Activated CD4-positive, alpha-beta T cell treated with anti-CD3 and anti-CD28 coated beads for 36 hours (primary cell): ENCODE results near the gene VPS13D. TPM values are rescaled to one million over a fixed set of nuclear protein-coding genes. Genes with fewer than 3 reads are reported as not detected.
"Not testable (repeated sequence)": the region's sequence is repeated elsewhere in the genome, so short reads cannot be mapped to it uniquely, and the experiment has no call there.

Source experiments
- ATAC-seq: fragments of 200-7000 bp; cut with Tn5 transposase; one replicate; pipeline ENCODE4 v1.10.0; 2021; ENCODE audit warnings: mild to moderate bottlenecking, moderate library complexity
- CTCF ChIA-PET: fragments of 350-600 bp; sonication (Branson Sonifier 250); formaldehyde crosslinking; loops from one replicate; lab custom pipeline; 2021; ENCODE audit warnings: antibody characterized with exemption; lab: Charles Lee
- POLR2A ChIA-PET: fragments of 350-600 bp; sonication (Branson Sonifier 250); formaldehyde crosslinking; loops from one replicate; lab custom pipeline; 2021; ENCODE audit warnings: antibody characterized with exemption, inconsistent platforms; lab: Charles Lee
- DNase-seq: peaks from one replicate; pipeline ENCODE4 v3.0.0-alpha.2; 2020
- H3K27ac Mint-ChIP-seq: one replicate; pipeline ENCODE4 v1.8.0; 2021; ENCODE audit warnings: mixed read lengths
- H3K27me3 Mint-ChIP-seq: one replicate; pipeline ENCODE4 v1.8.0; 2021; ENCODE audit warnings: mixed read lengths
- H3K36me3 Mint-ChIP-seq: one replicate; pipeline ENCODE4 v1.8.0; 2021; ENCODE audit warnings: low read depth, mixed read lengths
- H3K4me1 Mint-ChIP-seq: one replicate; pipeline ENCODE4 v1.8.0; 2021; ENCODE audit warnings: mixed read lengths
- H3K4me3 Mint-ChIP-seq: one replicate; pipeline ENCODE4 v1.8.0; 2021; ENCODE audit warnings: mild to moderate bottlenecking, moderate library complexity, mixed read lengths
- H3K9me3 Mint-ChIP-seq: one replicate; pipeline ENCODE4 v1.8.0; 2021; ENCODE audit warnings: low read depth, mixed read lengths
- intact Hi-C, 2 experiments: fragments of 100-400 bp; cut with DNase I in 1 of 2; cut with micrococcal nuclease in 1 of 2; formaldehyde crosslinking; loops; one replicate each; pipeline versions ENCODE4 v1.14.2 to v1.15.1; 2022 to 2024; cut with DNase I, micrococcal nuclease
- total RNA-seq, 2 experiments: library from RNA; stranded (reverse); gene quantifications; one replicate each; pipeline ENCODE4 v1.2.3, GENCODE V29; 2021

VPS13D gene
- total RNA-seq, 2 experiments from 2014 or later, result 20.6 to 22.9 TPM

DNA sequence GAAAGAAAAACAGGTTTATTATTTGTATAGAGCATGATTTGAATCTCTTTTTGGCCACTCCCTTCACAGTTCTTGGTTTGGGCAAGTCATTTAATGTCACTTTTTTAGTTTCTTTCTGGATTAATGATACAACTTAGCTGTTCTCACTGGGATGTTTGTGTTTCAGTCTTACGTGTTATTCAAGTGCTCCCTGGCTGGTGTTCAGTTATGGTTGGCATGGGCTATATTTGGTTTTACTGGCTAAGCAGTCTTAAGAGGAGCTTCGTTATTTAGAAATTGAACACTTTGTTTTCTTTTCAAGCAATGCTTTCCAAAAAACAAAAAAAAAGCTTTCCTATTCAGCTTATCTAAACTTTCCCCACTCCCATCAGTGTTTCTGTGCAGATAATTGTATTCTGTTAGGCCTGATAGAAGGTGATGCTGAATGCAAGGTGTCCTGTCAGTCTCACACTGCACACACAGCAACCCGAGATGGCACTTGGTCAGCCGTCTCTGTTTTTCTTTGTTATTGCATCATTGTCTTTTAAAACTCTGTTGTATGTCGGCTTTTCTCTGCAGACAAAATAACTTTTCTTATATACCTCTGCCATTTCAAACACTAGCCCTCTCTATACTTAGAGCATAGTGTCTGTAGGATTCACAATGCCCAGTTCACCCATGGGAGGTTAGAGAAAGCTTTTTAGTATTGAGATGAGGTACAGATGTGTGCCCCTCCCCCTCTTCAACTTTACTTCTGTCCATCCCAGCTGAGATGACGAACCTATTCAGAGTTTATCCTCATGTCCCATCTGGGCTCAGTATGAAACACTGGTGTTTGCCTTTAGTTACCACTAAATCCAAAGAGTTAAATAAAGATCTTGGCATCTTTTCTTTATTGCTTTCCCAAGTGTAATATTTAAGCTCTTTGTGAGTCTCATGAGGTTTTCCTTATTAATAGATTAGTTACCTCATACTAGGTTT, 80.2 kb downstream of the VPS13D start:
- H3K27ac Mint-ChIP-seq, result no peak overlapping the region
- intact Hi-C loops, result no loop called here
- ChIA-PET CTCF (interaction anchor here (0.6 to 1.7 kb wide), 6 partner anchors 131 to 349 kb away, joined by 3 to 8 read pairs (median 4); no protein-coding TSS in a partner anchor), POLR2A (no interaction called here)
- DNase-seq (no peak), ATAC-seq (no peak)
- H3K9me3 Mint-ChIP-seq, result no peaks in the 10 kb centered on the region
- no peaks in the 10 kb centered on the region for H3K4me1 Mint-ChIP-seq
- no peaks in the 10 kb centered on the region for H3K27me3 Mint-ChIP-seq
- H3K36me3 Mint-ChIP-seq, result peaks cover 48% of the 10 kb centered on the region
- H3K4me3 Mint-ChIP-seq, result no peak overlapping the region

DNA sequence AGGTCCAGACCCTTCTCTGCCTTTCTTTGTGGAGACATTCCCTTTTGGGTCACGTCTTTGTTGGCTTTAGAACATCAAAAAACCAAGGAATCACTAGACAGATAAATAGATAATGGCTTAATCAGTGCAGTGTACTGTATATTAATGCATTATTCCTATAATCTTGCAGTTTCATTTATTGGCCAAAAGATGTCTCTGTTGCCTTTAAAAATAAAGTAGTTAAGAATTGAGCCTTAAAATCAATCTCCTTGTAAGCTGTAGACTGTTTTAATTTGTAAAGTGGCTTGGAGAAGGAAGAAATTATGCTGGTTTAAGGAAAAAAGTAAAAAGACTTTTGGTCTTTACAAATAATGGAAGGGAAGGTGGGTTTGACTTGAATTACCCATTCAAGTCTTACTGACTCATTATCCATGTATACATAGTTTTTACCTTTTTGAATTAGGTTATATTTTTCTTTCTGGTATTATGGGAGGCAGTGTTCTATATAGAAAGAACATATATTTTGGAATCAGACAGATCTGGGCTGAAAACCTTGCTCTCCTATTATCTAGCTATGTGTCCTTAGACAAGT, 84.6 kb downstream of the VPS13D start:
- ATAC-seq, result no peak
- Mint-ChIP-seq H3K36me3 (peaks cover 40% of the 10 kb centered on the region), H3K4me1 (no peaks in the 10 kb centered on the region), H3K9me3 (no peaks in the 10 kb centered on the region), H3K27ac (no peak overlapping the region), H3K4me3 (no peak overlapping the region), H3K27me3 (no peaks in the 10 kb centered on the region)
- ChIA-PET CTCF (interaction anchor here (1.1 to 2.4 kb wide), 4 partner anchors 42 to 344 kb away, joined by 3 to 14 read pairs (median 8); no protein-coding TSS in a partner anchor), POLR2A (no interaction called here)
- intact Hi-C loops, result loop anchor here (1.0 to 2.0 kb wide), 4 partner anchors 305 to 345 kb away; no protein-coding TSS in a partner anchor
- DNase-seq, result no peak

DNA sequence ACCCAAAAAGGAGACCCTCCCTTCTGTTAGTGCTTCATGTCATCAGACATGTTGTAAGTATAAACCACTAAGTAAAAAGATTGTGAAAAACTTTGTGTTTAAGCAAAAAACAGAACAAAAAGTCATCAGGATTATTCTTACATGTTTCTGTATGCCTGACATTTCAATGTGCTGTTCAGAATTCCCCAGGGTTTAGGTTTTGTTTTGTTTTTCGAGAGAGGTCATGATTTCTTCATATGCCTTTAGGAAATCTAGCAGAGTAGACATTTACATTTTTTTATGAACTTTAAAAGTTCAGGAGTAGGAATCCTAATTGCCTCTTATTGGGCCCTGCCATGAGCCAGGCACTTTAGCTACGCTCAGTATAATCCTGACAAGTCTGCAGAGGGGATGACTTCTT, 85.3 kb downstream of the VPS13D start:
- Mint-ChIP-seq H3K27ac (no peak overlapping the region), H3K4me1 (no peaks in the 10 kb centered on the region), H3K4me3 (no peak overlapping the region), H3K36me3 (peaks cover 41% of the 10 kb centered on the region), H3K9me3 (no peaks in the 10 kb centered on the region), H3K27me3 (no peaks in the 10 kb centered on the region)
- intact Hi-C loops, result loop anchor here in 1 of 2 experiments (2.0 kb wide), 1 partner anchor 344 kb away; no protein-coding TSS in a partner anchor
- ChIA-PET POLR2A (no interaction called here), CTCF (interaction anchor here (1.1 to 2.4 kb wide), 4 partner anchors 43 to 343 kb away, joined by 3 to 14 read pairs (median 8); no protein-coding TSS in a partner anchor)
- ATAC-seq, result no peak
- DNase-seq, result no peak

DNA sequence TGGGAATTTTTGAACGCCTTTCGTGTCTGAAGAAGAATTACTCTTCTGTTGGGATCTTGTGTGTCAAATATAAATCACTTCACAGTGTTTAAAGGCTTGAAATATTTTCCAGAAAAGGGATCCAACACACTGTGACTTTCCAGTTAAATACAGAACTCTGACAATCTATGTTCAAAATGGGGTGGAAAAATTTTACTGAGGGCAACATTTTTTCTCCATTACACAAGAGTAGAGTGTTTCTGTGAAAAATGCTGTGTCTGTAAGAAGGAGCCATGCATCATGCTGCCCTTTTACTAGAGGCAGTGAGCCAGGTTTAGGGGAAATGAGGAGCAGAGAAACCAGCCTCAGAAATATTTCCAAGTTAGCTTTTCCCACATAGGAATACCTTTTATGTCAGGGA, 86.5 kb downstream of the VPS13D start:
- Mint-ChIP-seq H3K4me1 (no peaks in the 10 kb centered on the region), H3K27ac (no peak overlapping the region), H3K27me3 (no peaks in the 10 kb centered on the region), H3K9me3 (no peaks in the 10 kb centered on the region), H3K4me3 (no peak overlapping the region), H3K36me3 (peaks cover 45% of the 10 kb centered on the region)
- DNase-seq (no peak), ATAC-seq (no peak)
- POLR2A ChIA-PET, result no interaction called here
- intact Hi-C loops, result no loop called here
- CTCF ChIA-PET, result no interaction called here

DNA sequence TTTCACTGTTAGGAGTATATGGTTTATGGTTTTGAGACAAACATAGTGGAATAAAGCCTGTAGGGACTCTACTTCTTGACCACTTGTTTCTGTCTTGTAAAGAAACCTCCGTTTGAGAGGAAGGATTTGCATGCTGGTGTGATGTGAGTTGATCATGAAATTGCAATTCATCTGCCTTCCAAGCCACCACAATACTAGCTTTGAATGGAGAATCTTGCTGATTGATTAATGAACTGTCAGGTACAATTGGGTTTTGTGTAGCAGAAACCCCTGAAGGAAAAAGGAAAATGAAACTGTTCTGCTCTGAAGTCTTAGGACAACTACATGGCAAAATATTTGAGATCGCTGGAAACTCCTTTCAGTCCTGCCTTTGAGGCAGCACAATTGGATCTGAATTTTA, 90.7 kb downstream of the VPS13D start:
- Mint-ChIP-seq H3K27ac (no peak overlapping the region), H3K4me3 (no peak overlapping the region), H3K36me3 (peaks cover 43% of the 10 kb centered on the region), H3K9me3 (no peaks in the 10 kb centered on the region), H3K27me3 (no peaks in the 10 kb centered on the region), H3K4me1 (no peaks in the 10 kb centered on the region)
- ATAC-seq, result no peak
- intact Hi-C loops, result no loop called here
- DNase-seq, result no peak
- POLR2A ChIA-PET, result no interaction called here
- CTCF ChIA-PET, result interaction anchor here (1.8 to 1.9 kb wide), 2 partner anchors 299 to 338 kb away, joined by 4 to 5 read pairs; no protein-coding TSS in a partner anchor

DNA sequence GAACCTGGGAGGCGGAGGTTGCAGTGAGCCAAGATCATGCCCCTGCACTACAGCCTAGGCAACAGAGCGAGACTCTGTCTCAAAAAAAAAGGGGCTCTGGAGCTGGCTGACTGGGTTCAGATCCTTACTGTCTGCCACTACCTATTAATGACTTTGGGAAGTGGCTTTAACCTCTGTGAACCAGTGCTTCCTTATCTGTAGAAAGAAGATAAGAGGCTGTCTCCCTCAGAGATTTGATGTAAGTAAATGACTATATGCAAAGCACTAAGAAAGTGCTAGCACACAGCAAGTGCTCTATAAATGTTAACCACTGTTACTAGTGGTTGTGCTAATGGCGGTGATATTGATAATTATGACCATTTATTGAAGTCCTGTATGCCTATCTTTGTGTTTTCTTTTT, 94.6 kb downstream of the VPS13D start:
- Mint-ChIP-seq H3K4me1 (peaks cover 9% of the 10 kb centered on the region), H3K4me3 (no peak overlapping the region), H3K27ac (no peak overlapping the region), H3K9me3 (no peaks in the 10 kb centered on the region), H3K36me3 (peaks cover 46% of the 10 kb centered on the region), H3K27me3 (no peaks in the 10 kb centered on the region)
- ATAC-seq (no peak), DNase-seq (no peak)
- intact Hi-C loops, result no loop called here
- POLR2A ChIA-PET, result no interaction called here
- CTCF ChIA-PET, result interaction anchor here (1.6 kb wide), 1 partner anchor 296 kb away, joined by 5 read pairs; no protein-coding TSS in a partner anchor

DNA sequence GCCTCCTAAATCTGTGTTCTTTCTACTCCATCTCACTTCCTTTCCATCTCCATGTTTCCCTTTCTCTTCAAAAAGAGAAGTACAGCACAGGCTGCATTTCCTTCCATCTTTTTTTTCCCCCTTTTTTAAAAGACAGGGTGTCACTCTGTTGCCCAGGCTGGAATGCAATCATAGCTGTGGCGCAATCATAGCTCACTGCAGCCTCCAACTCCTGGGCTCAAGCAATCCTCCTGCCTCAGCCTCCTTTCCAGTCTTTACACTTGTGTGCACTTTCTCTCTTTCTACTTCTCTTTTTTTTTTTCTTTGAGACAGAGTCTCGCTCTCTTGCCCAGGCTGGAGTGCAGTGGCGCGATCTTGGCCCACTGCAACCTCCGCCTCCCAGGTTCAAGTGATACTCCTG, 95.1 kb downstream of the VPS13D start:
- H3K4me1 Mint-ChIP-seq, result not testable (repeated sequence)

DNA sequence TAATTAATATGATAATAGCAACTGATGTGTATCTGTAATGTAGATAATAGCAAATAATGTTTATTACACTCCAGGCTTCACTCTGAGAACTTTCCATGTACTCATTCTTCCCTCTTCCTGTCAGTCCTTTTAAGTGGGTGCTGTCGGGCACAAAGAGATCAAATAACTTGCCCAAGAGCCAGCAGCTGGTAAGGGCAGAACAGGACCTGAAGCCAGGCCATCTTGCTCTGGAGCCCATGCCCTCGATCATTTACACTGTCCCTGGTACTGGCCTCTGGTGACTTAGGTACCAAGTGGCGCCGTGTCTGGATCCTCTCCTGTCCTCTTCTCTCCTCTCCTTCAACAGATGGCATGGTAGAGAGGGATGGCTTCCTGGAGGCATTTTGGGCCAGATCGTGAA, 97.2 kb downstream of the VPS13D start:
- ChIA-PET POLR2A (no interaction called here), CTCF (no interaction called here)
- H3K4me1 Mint-ChIP-seq, result peaks cover 9% of the 10 kb centered on the region
- DNase-seq (no peak), ATAC-seq (no peak)
- no peak overlapping the region for H3K4me3 Mint-ChIP-seq
- H3K9me3 Mint-ChIP-seq, result no peaks in the 10 kb centered on the region
- peaks cover 39% of the 10 kb centered on the region for H3K36me3 Mint-ChIP-seq
- intact Hi-C loops, result no loop called here
- no peaks in the 10 kb centered on the region for H3K27me3 Mint-ChIP-seq
- no peak overlapping the region for H3K27ac Mint-ChIP-seq

More for the DNA sequence above, 95.1 kb downstream of the VPS13D start:
- POLR2A ChIA-PET, H3K4me3 Mint-ChIP-seq, DNase-seq, H3K27ac Mint-ChIP-seq, H3K27me3 Mint-ChIP-seq, H3K9me3 Mint-ChIP-seq, CTCF ChIA-PET, intact Hi-C loops, ATAC-seq: not testable (repeated sequence)
- peaks cover 45% of the 10 kb centered on the region for H3K36me3 Mint-ChIP-seq

DNA sequence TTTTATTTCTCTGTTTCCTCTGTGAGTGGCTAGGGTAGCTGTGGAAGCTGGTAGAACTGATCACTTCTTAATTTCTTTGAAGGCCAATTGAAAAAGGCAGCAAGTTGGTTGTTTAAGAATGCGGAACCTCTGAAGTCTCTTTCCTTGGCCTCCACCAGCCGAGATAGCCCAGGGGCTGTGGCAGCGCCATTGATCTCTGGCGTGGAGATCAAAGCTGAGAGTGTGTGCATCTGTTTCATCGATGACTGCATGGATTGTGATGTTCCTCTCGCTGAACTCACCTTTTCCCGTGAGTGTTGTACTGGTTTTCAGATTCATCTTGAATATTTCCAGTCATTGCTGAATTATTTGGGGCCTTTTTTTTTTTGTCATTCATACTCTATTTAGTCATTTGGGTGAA, 97.7 kb downstream of the VPS13D start:
- Mint-ChIP-seq H3K27ac (no peak overlapping the region), H3K27me3 (no peaks in the 10 kb centered on the region), H3K4me1 (peaks cover 9% of the 10 kb centered on the region), H3K4me3 (no peak overlapping the region), H3K36me3 (peaks cover 34% of the 10 kb centered on the region), H3K9me3 (no peaks in the 10 kb centered on the region)
- ChIA-PET POLR2A (no interaction called here), CTCF (interaction anchor here (0.7 kb wide), 1 partner anchor 264 kb away, joined by 3 read pairs; no protein-coding TSS in a partner anchor)
- ATAC-seq, result no peak
- intact Hi-C loops, result no loop called here
- DNase-seq, result peak; percentile 24

DNA sequence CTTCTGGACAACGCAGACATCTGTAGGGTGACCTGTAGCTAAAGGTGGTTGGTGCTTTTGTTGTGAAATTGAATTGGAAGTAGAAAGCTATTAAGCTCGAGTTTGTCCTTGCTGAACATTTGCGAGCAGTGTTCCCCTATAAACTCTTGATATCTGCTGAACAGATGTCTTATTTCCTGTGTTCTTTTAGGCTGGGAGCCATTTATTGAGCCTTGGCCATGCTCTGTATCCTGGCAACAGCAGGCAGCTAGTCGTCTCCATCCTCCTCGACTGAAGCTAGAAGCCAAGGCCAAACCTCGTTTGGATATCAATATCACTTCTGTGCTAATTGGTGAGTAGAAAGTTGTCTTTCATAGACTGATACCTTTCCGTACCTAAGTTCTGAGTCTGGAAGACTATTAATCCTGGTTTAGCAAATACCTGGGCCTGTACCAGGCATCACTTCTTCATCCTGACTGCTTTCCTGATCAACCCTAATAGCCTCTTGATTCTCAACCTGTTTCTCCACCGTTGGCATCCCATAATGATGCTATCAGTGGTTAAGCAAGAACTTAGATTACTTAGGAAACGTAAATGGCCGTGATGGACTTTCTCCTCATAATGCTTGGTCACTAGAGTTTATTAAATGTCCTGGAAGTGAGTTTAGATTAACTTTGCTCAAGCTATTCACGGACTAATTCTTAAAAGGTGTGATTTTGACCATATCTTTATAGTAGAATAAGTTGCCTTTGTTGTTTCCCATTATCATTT, 103.4 kb downstream of the VPS13D start:
- H3K36me3 Mint-ChIP-seq, result peaks cover 38% of the 10 kb centered on the region
- DNase-seq (no peak), ATAC-seq (no peak)
- H3K4me3 Mint-ChIP-seq, result no peak overlapping the region
- intact Hi-C loops, result no loop called here
- ChIA-PET CTCF (interaction anchor here (0.6 kb wide), 1 partner anchor 326 kb away, joined by 3 read pairs; no protein-coding TSS in a partner anchor), POLR2A (no interaction called here)
- no peaks in the 10 kb centered on the region for H3K27me3 Mint-ChIP-seq
- H3K27ac Mint-ChIP-seq, result no peak overlapping the region
- no peaks in the 10 kb centered on the region for H3K9me3 Mint-ChIP-seq
- no peaks in the 10 kb centered on the region for H3K4me1 Mint-ChIP-seq

DNA sequence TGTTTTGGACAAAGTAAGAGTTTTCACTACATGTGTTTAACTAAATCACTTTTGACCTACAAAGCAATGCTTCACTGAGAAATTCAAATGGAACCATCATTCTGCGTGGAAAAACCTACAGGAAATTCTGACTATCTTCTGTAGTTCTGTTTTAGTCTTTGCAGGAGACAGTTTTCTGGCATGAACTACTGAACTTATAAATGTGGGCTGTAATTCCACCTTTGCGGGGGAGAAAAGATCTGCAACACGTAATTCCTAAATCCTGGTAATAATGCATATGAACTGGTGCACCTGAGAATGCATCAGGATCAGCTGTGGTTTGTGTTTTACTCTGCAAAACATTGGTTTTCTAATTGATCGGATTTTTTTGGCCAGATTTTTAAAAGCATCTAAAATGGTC, 106.0 kb downstream of the VPS13D start:
- no peak overlapping the region for H3K27ac Mint-ChIP-seq
- DNase-seq, result no peak
- H3K4me1 Mint-ChIP-seq, result peaks cover 11% of the 10 kb centered on the region
- no peaks in the 10 kb centered on the region for H3K9me3 Mint-ChIP-seq
- ChIA-PET POLR2A (no interaction called here), CTCF (interaction anchor here (1.0 to 2.4 kb wide), 3 partner anchors 201 to 323 kb away, joined by 3 to 10 read pairs (median 3); no protein-coding TSS in a partner anchor)
- intact Hi-C loops, result no loop called here
- H3K36me3 Mint-ChIP-seq, result peaks cover 29% of the 10 kb centered on the region
- H3K27me3 Mint-ChIP-seq, result no peaks in the 10 kb centered on the region
- H3K4me3 Mint-ChIP-seq, result no peak overlapping the region
- ATAC-seq, result no peak
